GM18858 (cell line): ENCODE data around the gene FRYL.
"Not testable (repeated sequence)": the region's sequence is repeated elsewhere in the genome, so short reads cannot be mapped to it uniquely, and the experiment has no call there.

Source experiments
- ATAC-seq: cut with Tn5 transposase; IDR thresholded peaks from one replicate; pipeline ENCODE4 v1.9.1; 2021; ENCODE audit not compliant: unreplicated experiment

FRYL gene

GRCh38 chr4:48462363-48462762, 317.7 kb downstream of the FRYL start:
- no peak for ATAC-seq

- no peak for ATAC-seq
Observed at GRCh38 chr4:48461000-48461399, 319.1 kb downstream of the FRYL start.

- no peak for ATAC-seq
Observed at GRCh38 chr4:48454591-48454990, 325.5 kb downstream of the FRYL start.

- not testable (repeated sequence) for ATAC-seq
Observed at GRCh38 chr4:48451656-48452055, 328.4 kb downstream of the FRYL start.

- ATAC-seq, result no peak
Observed at GRCh38 chr4:48450740-48451139, 329.3 kb downstream of the FRYL start.

- no peak for ATAC-seq
Observed at GRCh38 chr4:48449151-48449550, 330.9 kb downstream of the FRYL start.
